ENCODE measurements around the gene FRMPD2.
"Not testable (repeated sequence)": the region's sequence is repeated elsewhere in the genome, so short reads cannot be mapped to it uniquely, and the experiment has no call there.

Gene FRMPD2

GRCh38 chr10:48194830-48195229 lies 79.7 kb downstream of the FRMPD2 start:
- DNase-seq: no peak

- DNase-seq: no peak
Observed at GRCh38 chr10:48193556-48193955, 80.9 kb downstream of the FRMPD2 start.

GRCh38 chr10:48192881-48193450 lies 81.5 kb downstream of the FRMPD2 start:
- DNase-seq: no peak

GRCh38 chr10:48187713-48188485 lies 86.6 kb downstream of the FRMPD2 start:
- no peak for DNase-seq

GRCh38 chr10:48187126-48187525 lies 87.4 kb downstream of the FRMPD2 start:
- no peak for DNase-seq

- DNase-seq: not testable (repeated sequence)
Observed at GRCh38 chr10:48186264-48186804, 88.2 kb downstream of the FRMPD2 start.

GRCh38 chr10:48184224-48184623 lies 90.3 kb downstream of the FRMPD2 start:
- no peak for DNase-seq

- not testable (repeated sequence) for DNase-seq
Observed at GRCh38 chr10:48172715-48173114, 101.8 kb downstream of the FRMPD2 start.

- not testable (repeated sequence) for DNase-seq
Observed at GRCh38 chr10:48160670-48161069, 113.8 kb downstream of the FRMPD2 start.

GRCh38 chr10:48160163-48160562 lies 114.3 kb downstream of the FRMPD2 start:
- not testable (repeated sequence) for DNase-seq

GRCh38 chr10:48154211-48155140 lies 120.0 kb downstream of the FRMPD2 start:
- DNase-seq: not testable (repeated sequence)

- not testable (repeated sequence) for DNase-seq
Observed at GRCh38 chr10:48147643-48148042, 126.9 kb downstream of the FRMPD2 start.

- not testable (repeated sequence) for DNase-seq
Observed at GRCh38 chr10:48143721-48144642, 130.5 kb downstream of the FRMPD2 start.

GRCh38 chr10:48140949-48141348 lies 133.5 kb downstream of the FRMPD2 start:
- not testable (repeated sequence) for DNase-seq

- DNase-seq: not testable (repeated sequence)
Observed at GRCh38 chr10:48139953-48140850, 134.3 kb downstream of the FRMPD2 start.

GRCh38 chr10:48128954-48129353 lies 145.5 kb downstream of the FRMPD2 start:
- DNase-seq: not testable (repeated sequence)

GRCh38 chr10:48126251-48126650 lies 148.2 kb downstream of the FRMPD2 start:
- DNase-seq: not testable (repeated sequence)

GRCh38 chr10:48125631-48126030 lies 148.9 kb downstream of the FRMPD2 start:
- not testable (repeated sequence) for DNase-seq

GRCh38 chr10:48122618-48123017 lies 151.9 kb downstream of the FRMPD2 start:
- DNase-seq: not testable (repeated sequence)

GRCh38 chr10:48110277-48110676 lies 164.2 kb downstream of the FRMPD2 start:
- not testable (repeated sequence) for DNase-seq
